Adrenal gland (tissue), 12 donors: ENCODE measurements around the gene HOXC6. TPM values are rescaled to one million over a fixed set of nuclear protein-coding genes. Genes with fewer than 3 reads are reported as not detected.

ENCODE experiments used
- DNase-seq, 7 donors: peaks; one replicate each; pipeline ENCODE4 v3.0.0-alpha.2; 2019 to 2020
- H3K27ac ChIP-seq, 5 donors: fragments of 200-600 bp; sonication (generic) in 4 of 5; 1 replicate in 3 of 5; 2 replicates in 2 of 5; pipeline versions ENCODE4 v1.5.1 to v1.8.0; 2016 to 2020; ENCODE audit warnings: mild to moderate bottlenecking in 1 of 5
- H3K27me3 ChIP-seq: fragments of 200-600 bp; 2 replicates; pipeline ENCODE4 v1.8.0; 2021
- H3K36me3 ChIP-seq, 2 donors: fragments of 200-600 bp; replicated peaks in 1 of 2; 1 replicate in 1 of 2; 2 replicates in 1 of 2; pipeline versions ENCODE4 v1.5.1 to v1.8.0; 2018 to 2022
- H3K4me1 ChIP-seq, 2 donors: fragments of 200-600 bp; replicated peaks in 1 of 2; 1 replicate in 1 of 2; 2 replicates in 1 of 2; pipeline versions ENCODE4 v1.5.1 to v1.8.0; 2018 to 2021
- H3K4me3 ChIP-seq, 4 donors: fragments of 200-600 bp; sonication (generic) in 3 of 4; one replicate each; pipeline ENCODE4 v1.5.1; 2016 to 2018
- H3K9me3 ChIP-seq, 3 donors: fragments of 200-600 bp; sonication (generic) in 1 of 3; replicated peaks in 1 of 3; 1 replicate in 2 of 3; 2 replicates in 1 of 3; pipeline versions ENCODE4 v1.5.1 to v1.8.0; 2016 to 2021
- POLR2A ChIP-seq, 2 donors: fragments of 450-650 bp; IDR thresholded peaks; one replicate each; pipeline ENCODE4 v1.6.1; 2017; ENCODE audit warnings: antibody characterized with exemption in 2 of 2, mild to moderate bottlenecking in 2 of 2, moderate library complexity in 1 of 2
- WGBS, 4 donors: extraction: QIAGEN DNeasy Blood & Tissue Kit in 2 of 4; methylation state at CpG; one replicate each; pipeline versions ENCODE4 v1.1.5 to v1.1.7; 2013 to 2017; 5-methylcytosine and 5-hydroxymethylcytosine counted together
- intact Hi-C, 2 donors: fragments of 100-400 bp; cut with DNase I; formaldehyde crosslinking; loops; one replicate each; pipeline versions ENCODE4 v1.14.1 to v1.15.0; 2022 to 2023
- polyA plus RNA-seq, 3 donors: library from polyadenylated mRNA; stranded (reverse); fragments of 200-250 nt in 2 of 3; fragments of 350-450 nt in 1 of 3; fragmentation: Illumina TruSeq in 1 of 3; extraction: RNeasy Lipid Tissue Mini Kit (QIAGEN cat#74804) in 1 of 3; gene quantifications; one replicate each; pipeline ENCODE4 v1.2.3, GENCODE V29; 2013 to 2014
- total RNA-seq, 9 donors: library from RNA; depleted of rRNA in 4 of 9; stranded (reverse); fragments of >200 nt in 4 of 9; fragments of 120-200 nt in 1 of 9; fragmentation: NEBNext Ultra II Directional in 1 of 9; extraction: Animal tissue kit (Norgen Biotek cat#: 25700) in 1 of 9; gene quantifications; one replicate each; pipeline versions ENCODE4 v1.1.0 to v1.2.4, GENCODE V29; 2013 to 2023
- TF ChIP-seq, protein P1 (sequence below), 6 experiments: fragments of 450-650 bp in 4 of 6; fragments of 200-600 bp in 2 of 6; sonication (generic) in 1 of 6; IDR thresholded peaks; 1 replicate in 5 of 6; 2 replicates in 1 of 6; pipeline versions ENCODE4 v1.5.1 to v1.8.0; 2016 to 2021; ENCODE audit warnings: antibody characterized with exemption in 6 of 6, mild to moderate bottlenecking in 2 of 6, moderate library complexity in 1 of 6
- donor health status: healthy with polysubstance abuse.
- donor health status: Bipolar disorder and iron deficiency.
- donor health status: DM: yes; HTN: yes; CAD: no.
- donor health status: DM: no; HTN: no; CAD: no.
- donor health status: DM: no; HTN: no; CAD: no.
- donor health status: DM: yes; HTN: yes; CAD: no.

The HOXC6 gene
- total and polyA plus RNA-seq, 12 donors, result 1.5 to 23.1 (median 13.2) TPM

- Histone ChIP-seq H3K36me3 (no peaks in the 10 kb centered on the region), H3K4me1 (peaks cover 11 to 15% of the 10 kb centered on the region in 2 donors), H3K4me3 (peak overlapping the region in 1 of 4 donors; percentile 73), H3K27me3 (no peaks in the 10 kb centered on the region), H3K9me3 (no peaks in the 10 kb centered on the region), H3K27ac (peak overlapping the region; percentile 25 to 96 (median 91))
- TF ChIP-seq, protein P1, sequence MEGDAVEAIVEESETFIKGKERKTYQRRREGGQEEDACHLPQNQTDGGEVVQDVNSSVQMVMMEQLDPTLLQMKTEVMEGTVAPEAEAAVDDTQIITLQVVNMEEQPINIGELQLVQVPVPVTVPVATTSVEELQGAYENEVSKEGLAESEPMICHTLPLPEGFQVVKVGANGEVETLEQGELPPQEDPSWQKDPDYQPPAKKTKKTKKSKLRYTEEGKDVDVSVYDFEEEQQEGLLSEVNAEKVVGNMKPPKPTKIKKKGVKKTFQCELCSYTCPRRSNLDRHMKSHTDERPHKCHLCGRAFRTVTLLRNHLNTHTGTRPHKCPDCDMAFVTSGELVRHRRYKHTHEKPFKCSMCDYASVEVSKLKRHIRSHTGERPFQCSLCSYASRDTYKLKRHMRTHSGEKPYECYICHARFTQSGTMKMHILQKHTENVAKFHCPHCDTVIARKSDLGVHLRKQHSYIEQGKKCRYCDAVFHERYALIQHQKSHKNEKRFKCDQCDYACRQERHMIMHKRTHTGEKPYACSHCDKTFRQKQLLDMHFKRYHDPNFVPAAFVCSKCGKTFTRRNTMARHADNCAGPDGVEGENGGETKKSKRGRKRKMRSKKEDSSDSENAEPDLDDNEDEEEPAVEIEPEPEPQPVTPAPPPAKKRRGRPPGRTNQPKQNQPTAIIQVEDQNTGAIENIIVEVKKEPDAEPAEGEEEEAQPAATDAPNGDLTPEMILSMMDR (IDR thresholded peaks at IDR 0.05), result no peak
- TF ChIP-seq POLR2A (IDR thresholded peaks at IDR 0.05), result peak in 1 of 2 donors; percentile 9
- intact Hi-C loops, result no loop called here
- DNase-seq, result peak; percentile 44 to 86 (median 64)
- WGBS, 4 donors, result 13 to 21% (median 18%) methylated on average over 10 of the region's 10 CpGs
Measured at GRCh38 chr12:54019924-54020590, 8.2 kb upstream of the HOXC6 start.

DNA sequence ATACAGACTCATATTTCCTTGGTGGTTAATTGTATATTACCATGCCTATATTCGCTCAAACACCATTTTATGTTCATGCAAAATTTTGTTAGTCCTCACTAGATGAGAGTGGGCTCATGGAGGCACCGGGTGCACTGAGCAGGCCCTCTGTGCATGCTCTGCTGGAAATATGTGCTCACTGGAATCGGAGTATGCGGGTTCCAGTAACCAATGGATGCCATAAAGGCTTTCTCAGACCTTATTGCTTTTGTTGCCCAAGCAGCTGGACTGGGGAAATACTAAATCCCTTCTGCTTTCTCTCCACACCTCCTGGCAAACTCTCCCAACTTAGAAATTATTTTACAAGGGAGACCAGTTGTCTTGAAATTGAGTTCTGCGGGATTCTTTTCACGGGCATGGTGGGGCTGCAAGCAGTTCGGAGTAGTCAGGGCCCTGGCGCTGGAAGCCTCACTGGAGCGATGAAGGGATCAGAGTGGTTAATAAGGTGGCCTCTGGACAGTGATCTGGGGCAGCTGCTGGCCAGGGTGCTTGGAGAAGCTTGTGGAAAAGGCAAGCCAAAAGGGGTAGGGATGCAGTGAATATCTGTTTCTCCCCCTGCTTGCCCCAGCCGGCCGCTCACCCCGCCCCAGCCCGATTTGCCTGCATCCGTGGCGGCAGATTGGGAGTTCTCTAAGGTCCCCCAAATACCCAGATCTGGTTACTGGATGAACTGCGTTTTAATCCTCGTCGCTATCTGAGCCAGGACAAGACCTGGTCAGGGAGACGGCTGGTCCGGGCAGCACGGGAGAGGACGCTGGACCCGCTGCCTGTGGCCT, 7.4 kb upstream of the HOXC6 start:
- H3K27ac ChIP-seq, result peak overlapping the region in 4 of 5 donors; percentile 86 to 96 (median 93)
- H3K36me3 ChIP-seq, result no peaks in the 10 kb centered on the region
- no peak for TF ChIP-seq POLR2A (IDR thresholded peaks at IDR 0.05)
- TF ChIP-seq, protein P1 (IDR thresholded peaks at IDR 0.05), result no peak
- intact Hi-C loops, result no loop called here
- no peak for DNase-seq
- H3K4me3 ChIP-seq, result peak overlapping the region in 1 of 4 donors; percentile 73
- H3K9me3 ChIP-seq, result no peaks in the 10 kb centered on the region
- H3K27me3 ChIP-seq, result no peaks in the 10 kb centered on the region
- peaks cover 11 to 15% of the 10 kb centered on the region in 2 donors for H3K4me1 ChIP-seq
- 52 to 83% (median 66%) methylated on average over 19 to 23 of the region's 23 CpGs for WGBS, 4 donors

DNA sequence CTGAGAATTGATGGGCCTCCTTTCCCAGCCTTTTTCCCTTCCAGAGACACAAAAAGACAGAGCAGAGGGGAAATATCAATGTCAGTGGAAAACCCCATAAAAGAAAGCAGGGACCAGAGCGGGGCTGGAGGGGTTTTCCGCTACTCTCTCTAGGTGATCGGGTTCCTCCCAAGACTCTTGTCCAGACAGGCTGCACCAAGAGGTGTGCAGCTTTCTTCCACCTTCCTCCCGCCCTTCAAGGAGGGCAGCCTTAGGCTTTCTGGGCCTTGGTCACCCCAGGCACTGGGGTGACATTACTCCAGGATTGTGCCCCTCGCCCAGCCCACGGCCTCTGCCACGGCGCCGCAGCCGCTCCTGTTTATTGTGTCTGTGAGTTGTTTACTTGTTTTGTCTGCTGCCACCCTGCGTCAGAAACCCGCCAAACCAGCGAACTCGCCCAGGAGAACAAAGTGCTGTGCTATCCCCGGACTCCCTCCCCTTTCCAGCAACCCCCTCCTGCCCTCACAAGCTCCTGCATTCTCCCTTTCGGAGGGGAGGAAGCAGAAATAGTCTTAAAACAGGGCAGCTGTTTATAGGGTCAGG, 6.7 kb upstream of the HOXC6 start:
- Histone ChIP-seq H3K36me3 (no peaks in the 10 kb centered on the region), H3K27me3 (no peaks in the 10 kb centered on the region), H3K4me1 (peaks cover 11 to 15% of the 10 kb centered on the region in 2 donors), H3K4me3 (peak overlapping the region in 1 of 4 donors; percentile 73), H3K9me3 (no peaks in the 10 kb centered on the region), H3K27ac (peak overlapping the region in 3 of 5 donors; percentile 26 to 96 (median 95))
- intact Hi-C loops, result no loop called here
- DNase-seq, result peak in 1 of 7 donors; percentile 89
- peak in 1 of 2 donors; percentile 18 for TF ChIP-seq POLR2A (IDR thresholded peaks at IDR 0.05)
- TF ChIP-seq, protein P1 (IDR thresholded peaks at IDR 0.05), result peak in 3 of 6 experiments; percentile 10 to 20 (median 14)
- WGBS, 4 donors, result 54 to 64% (median 62%) methylated on average over 15 to 16 of the region's 16 CpGs
